CD4-positive, alpha-beta T cell treated with Interleukin-21 for 1 hour (primary cell): Measurements from ENCODE around the gene AANAT.

Experiments used
- DNase-seq: peaks from one replicate; pipeline ENCODE4 v3.0.0-alpha.2; 2020

Gene AANAT

GRCh38 chr17:76442341-76443338 lies 24.8 kb upstream of the AANAT start:
- DNase-seq = no peak

GRCh38 chr17:76444518-76445311 lies 22.7 kb upstream of the AANAT start:
- no peak for DNase-seq

- DNase-seq = no peak
These were observed 21.5 kb upstream of the AANAT start for GRCh38 chr17:76445697-76446448.

- DNase-seq = no peak
These were observed 20.8 kb upstream of the AANAT start for GRCh38 chr17:76446449-76447231.

GRCh38 chr17:76447931-76448652 lies 19.3 kb upstream of the AANAT start:
- no peak for DNase-seq

- no peak for DNase-seq
These were observed 18.3 kb upstream of the AANAT start for GRCh38 chr17:76449126-76449525.

GRCh38 chr17:76451506-76451905 lies 15.9 kb upstream of the AANAT start:
- no peak for DNase-seq

- DNase-seq = no peak
These were observed 15.2 kb upstream of the AANAT start for GRCh38 chr17:76452127-76452659.

GRCh38 chr17:76452660-76453430 lies 14.6 kb upstream of the AANAT start, which contains the start of gene UBE2O:
Gene UBE2O, minus strand, starts transcription at chr17:76453152. Its CDS starts 11 bp downstream, at chr17:76453141.
- peak; percentile 95 for DNase-seq

- DNase-seq = no peak
These were observed 14.0 kb upstream of the AANAT start for GRCh38 chr17:76453431-76453743.

- no peak for DNase-seq
These were observed 8.6 kb upstream of the AANAT start for GRCh38 chr17:76458580-76459490.

- DNase-seq = no peak
These were observed 7.7 kb upstream of the AANAT start for GRCh38 chr17:76459674-76460073.

GRCh38 chr17:76461765-76462555 lies 5.4 kb upstream of the AANAT start:
- DNase-seq = no peak

GRCh38 chr17:76462556-76463290 lies 4.7 kb upstream of the AANAT start:
- no peak for DNase-seq

- no peak for DNase-seq
These were observed 650 bp upstream of the AANAT start for GRCh38 chr17:76466775-76467130.

GRCh38 chr17:76467809-76468633 lies 618 bp downstream of the AANAT start:
- no peak for DNase-seq

- DNase-seq = no peak
These were observed 1.2 kb downstream of the AANAT start for GRCh38 chr17:76468634-76469010.
